HG02571 (cell line): ENCODE results near the gene OR56A1.
"Not testable (repeated sequence)": the region's sequence is repeated elsewhere in the genome, so short reads cannot be mapped to it uniquely, and the experiment has no call there.

Source experiments
- ATAC-seq: cut with Tn5 transposase; IDR thresholded peaks from one replicate; pipeline ENCODE4 v1.9.1; 2021; ENCODE audit warnings: mild to moderate bottlenecking, moderate library complexity; ENCODE audit not compliant: unreplicated experiment

Gene OR56A1

DNA sequence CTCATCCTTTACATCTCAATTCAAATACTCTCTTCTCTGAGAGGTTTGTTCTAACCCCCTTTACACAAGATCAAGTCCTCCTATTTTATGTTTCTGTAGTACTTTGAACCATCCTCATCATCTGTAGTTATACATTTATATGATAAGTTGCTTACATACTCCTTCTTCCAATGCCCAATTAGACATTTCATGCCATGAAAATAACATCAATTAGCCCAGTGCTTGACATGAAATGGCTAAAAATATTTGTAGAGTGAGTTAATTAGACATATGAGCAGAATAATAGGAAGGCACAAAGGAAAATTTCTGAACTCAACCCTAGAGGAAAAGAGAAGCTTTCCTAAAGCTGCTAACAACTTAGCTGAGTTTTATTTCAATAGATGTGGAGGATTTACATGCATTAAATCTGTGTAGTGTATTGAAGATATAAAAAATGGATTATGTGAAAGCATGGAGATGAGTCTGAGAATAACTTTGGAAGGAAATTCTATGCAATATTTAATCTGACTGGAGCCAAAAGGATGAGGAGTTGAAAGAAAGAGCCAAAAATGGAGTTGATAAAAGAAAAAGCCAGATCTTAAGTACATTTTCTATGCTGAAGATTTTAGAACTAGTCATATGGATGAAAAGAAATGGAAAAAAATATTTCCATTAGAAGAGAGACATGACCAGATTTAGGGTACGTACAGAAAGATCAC is at the start of gene OR56A1:
OR56A1 (minus strand) TSS at position 51 of the 698 bp plus-strand sequence. CDS start 3,066 bp downstream, outside the sequence.
- no peak for ATAC-seq

- ATAC-seq = no peak
Measured at GRCh38 chr11:6079463-6079862, 48.9 kb upstream of the OR56A1 start.

DNA sequence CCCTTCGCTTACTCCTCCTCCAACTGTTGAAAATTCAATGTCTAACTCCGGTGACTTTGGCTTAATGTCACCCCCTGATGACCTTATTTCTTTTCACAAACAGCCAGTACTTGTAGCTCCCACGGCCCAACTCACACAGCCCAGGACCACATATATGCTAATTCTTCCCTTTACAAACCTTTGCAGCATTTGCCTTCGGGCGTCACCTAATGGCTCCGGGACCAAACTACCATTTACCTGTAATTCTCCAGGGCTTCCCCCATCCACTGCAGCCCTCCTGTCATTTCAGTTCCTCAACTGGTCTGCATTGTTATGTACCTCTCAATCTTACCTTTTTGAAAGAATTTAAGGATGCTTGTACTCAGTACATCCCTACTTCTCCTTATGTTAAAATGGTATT is 47.2 kb upstream of the OR56A1 start:
- no peak for ATAC-seq

DNA sequence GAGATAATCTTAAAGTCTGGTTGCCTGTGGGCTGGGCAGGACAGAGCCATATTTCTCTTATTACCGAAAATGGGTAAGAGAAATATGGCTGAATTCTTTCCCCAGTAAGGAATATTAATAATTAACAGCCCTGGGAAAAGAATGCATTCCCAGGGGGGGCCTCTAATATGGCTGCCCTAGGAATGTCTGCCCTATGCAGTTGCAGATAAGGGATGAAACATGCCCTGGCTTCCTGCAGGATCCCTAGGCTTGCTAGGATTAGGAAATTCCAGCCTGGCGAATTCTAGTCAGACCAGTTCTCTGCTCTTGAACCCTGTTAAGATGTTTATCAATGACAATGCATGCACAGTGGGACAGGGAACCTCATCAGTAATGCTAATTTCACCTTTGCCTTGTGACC is 45.9 kb upstream of the OR56A1 start:
- ATAC-seq = not testable (repeated sequence)

DNA sequence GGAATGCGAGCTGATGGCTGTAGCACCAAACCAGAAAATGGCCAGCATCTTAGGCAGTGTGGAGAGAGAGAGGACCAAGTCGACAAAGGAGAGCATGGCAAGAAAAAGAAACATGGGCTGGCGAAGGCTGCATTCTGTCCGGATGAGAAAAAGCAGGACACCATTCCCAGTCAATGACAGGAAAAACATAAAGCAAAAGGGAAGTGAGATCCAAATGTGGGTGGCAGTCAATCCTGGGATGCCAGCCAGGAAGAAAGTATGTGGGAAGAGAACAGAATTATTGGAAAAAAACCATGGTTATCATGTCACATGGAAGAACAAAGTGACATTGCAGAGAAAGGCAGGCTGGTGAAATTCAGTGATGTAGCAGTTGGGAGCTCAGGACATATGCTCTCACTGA is 36.9 kb upstream of the OR56A1 start:
- ATAC-seq = no peak

DNA sequence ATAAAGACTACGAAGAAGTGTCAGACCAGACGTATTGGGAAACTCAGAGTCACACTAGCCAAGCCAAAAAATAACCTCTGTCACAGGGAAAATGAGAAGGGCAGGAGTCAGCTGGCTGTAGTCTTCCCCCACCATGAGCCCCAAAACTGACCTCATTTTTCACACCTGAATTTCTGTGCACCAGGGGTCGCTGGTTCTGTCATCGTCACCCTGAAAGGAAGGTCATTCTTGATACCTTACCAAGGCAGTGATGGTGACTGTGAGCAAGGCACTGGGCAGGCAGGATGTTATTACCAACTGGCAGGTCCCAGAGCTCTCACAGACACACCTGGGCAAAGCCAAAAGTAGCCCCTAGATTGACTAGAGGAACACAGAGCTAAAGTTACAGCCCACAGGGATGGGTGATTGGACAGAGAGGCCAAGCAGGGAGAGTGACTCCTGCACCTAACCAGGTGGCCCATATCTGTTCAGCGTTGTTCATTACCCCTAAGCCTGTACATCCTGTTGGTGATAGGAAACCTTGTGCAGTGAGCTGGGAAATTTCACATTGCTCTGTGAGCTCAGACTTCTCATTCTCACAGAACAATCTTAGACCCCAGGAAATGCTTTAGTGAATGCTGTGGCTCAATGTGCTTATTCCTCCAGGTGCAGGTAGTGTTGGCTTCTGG is 32.3 kb upstream of the OR56A1 start:
- no peak for ATAC-seq

DNA sequence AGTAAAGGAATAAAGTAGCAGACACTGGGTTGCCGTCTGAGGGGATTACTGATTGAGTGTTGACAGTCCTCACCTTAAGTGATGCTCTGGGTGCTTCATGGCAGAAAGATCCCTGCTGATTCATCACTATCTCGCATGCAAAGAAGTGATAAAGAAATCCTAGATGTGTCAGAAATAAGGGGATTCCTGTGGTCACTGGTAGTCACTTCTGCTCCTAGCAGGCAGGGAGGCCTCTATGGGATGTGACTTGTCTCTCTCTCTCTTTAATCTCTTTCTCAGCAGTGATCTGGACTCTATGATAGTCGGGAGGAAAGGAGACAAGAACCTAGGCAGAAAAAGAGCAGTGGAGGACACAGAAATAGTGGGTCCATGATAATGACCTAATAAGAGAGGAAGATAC is 30.9 kb upstream of the OR56A1 start:
- no peak for ATAC-seq

GRCh38 chr11:6057452-6057851 is 26.9 kb upstream of the OR56A1 start:
- ATAC-seq = no peak

DNA sequence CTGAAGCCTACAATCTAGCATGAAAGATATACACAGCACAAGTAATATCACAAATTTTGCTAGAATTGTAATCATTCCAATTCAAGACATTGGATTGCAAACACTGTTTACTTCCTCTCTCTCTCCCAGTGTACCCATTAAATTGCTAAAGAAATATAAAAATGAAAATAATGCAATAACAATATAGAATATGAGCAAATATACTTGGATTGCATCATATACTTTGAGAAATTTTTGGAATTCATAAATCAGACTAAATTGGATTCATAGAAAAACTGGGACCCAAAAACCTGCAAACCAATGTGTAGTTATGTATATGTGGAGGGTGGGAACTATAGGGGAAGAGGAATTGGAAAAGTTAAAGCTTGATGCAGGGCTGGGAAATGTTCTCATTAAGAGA is 25.0 kb upstream of the OR56A1 start:
- ATAC-seq = no peak

GRCh38 chr11:6052374-6052773 is 21.8 kb upstream of the OR56A1 start:
- ATAC-seq = no peak

DNA sequence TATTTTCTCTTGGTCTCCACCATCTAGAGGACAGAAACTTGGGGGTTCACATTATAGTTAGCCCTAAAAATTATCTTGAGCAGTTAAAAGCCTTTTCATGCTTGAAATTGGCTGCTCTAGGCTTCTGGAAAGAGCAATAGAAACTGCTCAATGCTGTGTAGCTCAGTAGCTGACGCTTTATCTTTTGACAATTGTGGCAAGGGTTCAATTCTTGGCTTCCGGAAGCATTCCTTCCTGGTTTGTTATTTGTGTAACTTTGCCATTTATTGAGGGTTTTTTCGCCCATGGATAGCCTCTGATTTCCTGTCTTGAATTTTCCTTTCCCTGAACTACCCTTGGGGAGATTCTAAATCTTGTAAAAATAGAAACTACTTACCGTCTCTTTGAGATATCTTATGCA is 10.3 kb upstream of the OR56A1 start:
- no peak for ATAC-seq

DNA sequence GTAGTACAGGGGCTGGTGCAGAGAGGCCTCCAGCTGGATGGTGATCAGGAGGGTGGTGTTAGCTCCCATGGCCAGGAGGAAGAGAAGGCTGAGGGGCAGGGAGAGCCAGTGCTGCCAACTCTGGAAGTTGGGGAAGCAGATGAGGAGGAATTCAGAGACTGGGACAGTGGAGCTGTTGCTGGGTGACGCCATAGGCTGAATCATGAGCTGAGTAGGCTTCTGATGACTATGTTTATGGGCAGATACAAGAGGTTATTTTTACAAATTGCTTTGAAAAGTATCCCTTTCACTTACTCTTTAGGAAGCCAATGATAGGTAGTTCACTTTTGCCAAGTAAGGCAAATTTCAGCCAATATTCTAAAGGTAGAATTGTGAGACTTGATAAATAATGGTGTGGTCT is 3.1 kb downstream of the OR56A1 start:
- no peak for ATAC-seq

DNA sequence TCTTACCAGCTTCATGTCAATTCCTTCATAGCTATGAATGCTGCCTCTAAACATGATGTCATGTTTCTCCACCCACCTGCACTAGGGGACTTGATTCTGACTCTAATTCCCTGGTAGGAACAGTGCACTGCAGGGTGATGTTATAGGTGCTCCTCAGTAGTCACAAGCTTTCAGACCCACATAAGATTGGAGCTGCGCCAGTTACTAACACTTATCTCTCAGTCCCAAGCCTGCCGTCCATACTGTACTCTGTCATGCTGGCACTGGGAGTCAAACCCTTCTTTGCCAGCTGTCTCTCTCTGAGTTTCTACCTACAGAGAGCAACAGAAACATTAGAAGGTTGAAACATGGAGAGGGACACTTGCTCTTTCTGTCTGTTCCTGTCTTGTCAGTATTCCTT is 5.5 kb downstream of the OR56A1 start:
- ATAC-seq = no peak

GRCh38 chr11:6022956-6023355 is 7.6 kb downstream of the OR56A1 start:
- no peak for ATAC-seq

GRCh38 chr11:6013042-6013441 is 17.5 kb downstream of the OR56A1 start:
- no peak for ATAC-seq

DNA sequence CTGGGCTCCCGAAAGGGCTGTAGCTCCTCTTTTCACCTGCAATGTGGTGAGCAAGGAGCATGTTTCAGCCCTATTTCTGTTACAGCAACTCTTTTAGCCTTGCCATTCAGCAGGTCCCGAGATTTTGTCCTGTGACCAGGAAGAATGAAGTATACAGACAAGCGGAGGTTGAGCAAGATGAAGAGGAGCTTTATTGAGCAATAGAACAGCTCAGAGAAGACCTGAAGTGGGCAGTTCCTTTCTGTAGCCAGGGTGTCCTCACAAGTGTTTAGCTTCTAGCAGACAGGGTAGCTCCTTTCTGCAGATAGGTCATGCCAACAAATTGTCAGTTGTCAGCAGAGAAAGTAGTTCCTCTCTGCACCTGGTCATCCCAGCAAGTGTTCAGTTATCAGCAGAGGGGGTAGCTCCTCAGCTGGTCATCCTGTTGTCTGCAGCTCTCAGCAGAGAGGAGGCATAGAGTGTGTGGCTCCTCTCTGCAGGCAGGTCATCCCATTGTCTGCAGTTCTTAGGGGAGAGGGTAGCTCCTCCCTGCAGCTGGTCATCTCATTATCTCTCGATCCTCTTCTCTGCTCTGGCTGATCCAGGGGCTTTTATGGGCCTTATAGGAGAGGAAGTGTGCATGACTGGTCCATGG is 18.4 kb downstream of the OR56A1 start:
- no peak for ATAC-seq

DNA sequence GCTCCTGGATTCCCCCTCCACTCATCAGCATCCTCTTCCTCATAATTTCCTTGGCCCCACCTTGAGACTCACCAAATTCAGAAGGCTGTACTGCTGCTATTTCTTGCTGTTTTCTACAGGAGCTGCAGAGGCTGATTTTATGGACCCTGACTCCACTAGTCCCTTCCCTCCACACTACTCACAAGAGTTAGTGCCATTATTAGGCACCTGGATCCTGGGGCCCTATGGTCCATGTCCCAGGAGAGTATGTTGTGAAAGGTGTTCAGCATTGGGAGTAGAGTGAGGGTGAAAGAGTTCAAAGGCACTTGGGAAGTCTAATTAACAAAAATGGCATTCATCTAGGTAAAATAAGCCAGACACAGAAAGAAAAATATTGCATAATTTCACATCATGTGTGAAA is 23.7 kb downstream of the OR56A1 start, which contains the start of gene OR56A4:
OR56A4 (minus strand) TSS at position 101 of the 400 bp plus-strand sequence. CDS start 3,954 bp downstream, outside the sequence.
- no peak for ATAC-seq

DNA sequence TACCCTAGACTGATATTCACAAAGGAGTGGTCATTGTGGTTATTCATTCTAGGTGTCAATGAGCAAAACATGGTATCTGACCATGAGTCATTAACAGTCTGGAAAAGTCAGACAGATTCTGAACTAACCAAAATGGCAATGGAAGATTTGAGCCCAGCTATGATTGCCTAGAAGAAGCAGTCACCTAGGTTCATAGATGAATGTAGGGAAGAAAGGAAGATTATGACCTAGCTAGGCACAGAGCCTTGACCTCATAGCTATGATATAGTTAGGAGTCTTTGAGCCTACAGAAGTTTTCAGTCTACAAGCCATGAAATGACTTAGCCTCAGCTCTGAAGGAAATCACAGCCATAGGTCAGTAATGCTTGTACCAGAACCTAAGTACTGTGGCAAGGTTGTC is 24.2 kb downstream of the OR56A1 start:
- ATAC-seq = no peak

- ATAC-seq = no peak
Measured at GRCh38 chr11:6002202-6002699, 28.3 kb downstream of the OR56A1 start.

GRCh38 chr11:5994791-5995190 is 35.8 kb downstream of the OR56A1 start:
- no peak for ATAC-seq

DNA sequence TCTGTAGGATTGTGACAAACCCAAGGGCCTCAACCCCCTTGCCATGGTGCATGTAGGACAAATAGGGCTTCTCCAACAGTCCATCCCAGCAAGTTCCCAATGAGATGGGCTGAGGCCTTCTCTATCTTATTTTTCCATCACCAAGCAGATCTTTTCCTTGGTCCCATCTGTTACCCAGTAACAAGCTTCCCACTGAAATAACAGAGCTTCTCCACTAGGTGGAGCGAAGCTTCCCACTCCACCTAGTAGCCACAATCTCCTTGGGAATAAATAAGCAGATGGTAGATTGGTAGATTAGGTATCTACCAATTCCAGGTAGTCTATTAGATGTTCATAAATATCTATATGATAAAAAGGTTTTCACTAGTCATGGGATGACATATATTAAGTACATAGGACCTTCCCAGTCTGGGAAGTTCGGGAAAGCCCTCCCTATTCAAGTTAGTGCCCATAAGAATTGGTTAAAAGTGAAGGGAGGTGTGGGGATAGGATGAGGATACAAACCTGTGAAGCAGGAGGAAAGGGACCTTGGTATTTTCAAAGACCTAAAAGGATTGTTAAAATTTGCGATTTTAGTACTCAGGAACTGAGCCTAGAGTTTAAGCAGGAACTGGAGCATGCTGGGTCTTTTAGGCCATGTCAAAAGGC is 37.8 kb downstream of the OR56A1 start:
- ATAC-seq = no peak
